ENCODE measurements around the gene CWH43. TPM values are rescaled to one million over a fixed set of nuclear protein-coding genes. Genes with fewer than 3 reads are reported as not detected.

CWH43 gene
- total and polyA plus RNA-seq, 10 of the 15 experiments (the other 5 are each of a cell fraction or from before 2014, with no cell fraction given): not detected

- TF ChIP-seq, protein P1, sequence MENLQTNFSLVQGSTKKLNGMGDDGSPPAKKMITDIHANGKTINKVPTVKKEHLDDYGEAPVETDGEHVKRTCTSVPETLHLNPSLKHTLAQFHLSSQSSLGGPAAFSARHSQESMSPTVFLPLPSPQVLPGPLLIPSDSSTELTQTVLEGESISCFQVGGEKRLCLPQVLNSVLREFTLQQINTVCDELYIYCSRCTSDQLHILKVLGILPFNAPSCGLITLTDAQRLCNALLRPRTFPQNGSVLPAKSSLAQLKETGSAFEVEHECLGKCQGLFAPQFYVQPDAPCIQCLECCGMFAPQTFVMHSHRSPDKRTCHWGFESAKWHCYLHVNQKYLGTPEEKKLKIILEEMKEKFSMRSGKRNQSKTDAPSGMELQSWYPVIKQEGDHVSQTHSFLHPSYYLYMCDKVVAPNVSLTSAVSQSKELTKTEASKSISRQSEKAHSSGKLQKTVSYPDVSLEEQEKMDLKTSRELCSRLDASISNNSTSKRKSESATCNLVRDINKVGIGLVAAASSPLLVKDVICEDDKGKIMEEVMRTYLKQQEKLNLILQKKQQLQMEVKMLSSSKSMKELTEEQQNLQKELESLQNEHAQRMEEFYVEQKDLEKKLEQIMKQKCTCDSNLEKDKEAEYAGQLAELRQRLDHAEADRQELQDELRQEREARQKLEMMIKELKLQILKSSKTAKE (IDR thresholded peaks at IDR 0.05; ENCODE audit: low read depth, poor library complexity, severe bottlenecking): no peak
- TF ChIP-seq PAX8 (IDR thresholded peaks at IDR 0.05) (no peak), MYC (IDR thresholded peaks at IDR 0.05; ENCODE audit: insufficient read depth, insufficient read length, insufficient replicate concordance, low read length, severe bottlenecking) (no peak), USF2 (IDR thresholded peaks at IDR 0.05; ENCODE audit: borderline replicate concordance, low read depth, low read length) (no peak)
Observed at GRCh38 chr4:48963042-48963679, 22.9 kb upstream of the CWH43 start (continued).

DNA sequence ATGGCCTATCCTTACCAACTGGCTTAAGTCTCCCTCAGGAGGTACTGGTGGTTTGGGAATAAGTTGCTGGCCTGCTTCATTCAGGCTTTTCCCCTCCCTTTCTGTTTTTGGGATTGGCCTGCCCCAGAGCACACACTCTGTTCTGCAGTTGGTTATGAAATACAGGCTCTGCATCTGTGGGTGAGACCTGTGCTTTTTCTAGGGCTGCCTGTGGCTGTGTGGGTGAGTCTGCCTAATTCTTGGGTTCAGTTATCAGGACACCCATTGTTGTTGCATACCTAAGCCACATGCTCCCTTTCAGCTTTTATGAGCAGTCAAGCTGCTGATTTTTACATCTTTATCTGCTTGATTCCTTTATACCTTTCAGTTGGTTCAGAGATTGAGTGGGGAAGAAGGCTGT is 19.0 kb upstream of the CWH43 start:
- no TSS peak for BruUV-seq (replicated peaks)
- in situ Hi-C loops (cut with MboI) (no loop called here), intact Hi-C loops (cut with micrococcal nuclease; ENCODE audit: unreplicated experiment) (no loop called here)
- H3K4me1 ChIP-seq (ENCODE audit: control insufficient read depth, insufficient read depth, low read length): no peaks in the 10 kb centered on the region
- no peak overlapping the region for H3K27ac ChIP-seq (ENCODE audit: control insufficient read depth, insufficient read depth)
- FAIRE-seq: no peak
- no peaks in the 10 kb centered on the region for H3K9me3 ChIP-seq (replicated peaks; ENCODE audit: control insufficient read depth, insufficient read depth, low read length)
- ChIA-PET RAD21 (ENCODE audit: unreplicated experiment) (no interaction called here), CTCF (no interaction called here), POLR2A (no interaction called here), SMC1A (ENCODE audit: uncharacterized antibody, unreplicated experiment) (no interaction called here)
- no peak overlapping the region for H3K4me3 ChIP-seq
- no peak for DNase-seq (ENCODE audit: low read depth, low spot score)
- H2AFZ ChIP-seq (ENCODE audit: control insufficient read depth, low read depth, low read length): no peak overlapping the region
- TF ChIP-seq ZNF217 (IDR thresholded peaks at IDR 0.05) (no peak), ZNF207 (IDR thresholded peaks at IDR 0.05; ENCODE audit: borderline replicate concordance) (no peak), NR2C1 (IDR thresholded peaks at IDR 0.05) (no peak), ZNF384 (IDR thresholded peaks at IDR 0.05; ENCODE audit: borderline replicate concordance, low read depth, low read length) (no peak), WRNIP1 (IDR thresholded peaks at IDR 0.05; ENCODE audit: borderline replicate concordance, low read depth, low read length) (no peak), ZZZ3 (IDR thresholded peaks at IDR 0.05; ENCODE audit: control insufficient read depth, insufficient read length, low read depth) (no peak), MLLT1 (IDR thresholded peaks at IDR 0.05) (no peak)
- TF ChIP-seq, protein P2, sequence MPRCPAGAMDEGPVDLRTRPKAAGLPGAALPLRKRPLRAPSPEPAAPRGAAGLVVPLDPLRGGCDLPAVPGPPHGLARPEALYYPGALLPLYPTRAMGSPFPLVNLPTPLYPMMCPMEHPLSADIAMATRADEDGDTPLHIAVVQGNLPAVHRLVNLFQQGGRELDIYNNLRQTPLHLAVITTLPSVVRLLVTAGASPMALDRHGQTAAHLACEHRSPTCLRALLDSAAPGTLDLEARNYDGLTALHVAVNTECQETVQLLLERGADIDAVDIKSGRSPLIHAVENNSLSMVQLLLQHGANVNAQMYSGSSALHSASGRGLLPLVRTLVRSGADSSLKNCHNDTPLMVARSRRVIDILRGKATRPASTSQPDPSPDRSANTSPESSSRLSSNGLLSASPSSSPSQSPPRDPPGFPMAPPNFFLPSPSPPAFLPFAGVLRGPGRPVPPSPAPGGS (IDR thresholded peaks at IDR 0.05; ENCODE audit: borderline replicate concordance, insufficient read depth, low read depth, low read length, poor library complexity, severe bottlenecking): no peak
- ATAC-seq: no peak
- H4K20me1 ChIP-seq (ENCODE audit: control insufficient read depth, insufficient read depth): no peaks in the 10 kb centered on the region
- H3K27me3 ChIP-seq (replicated peaks in 1 of 2; ENCODE audit: control insufficient read depth in 2 of 2, insufficient read depth in 2 of 2, low read length in 1 of 2): no peaks in the 10 kb centered on the region; a peak in 1 of 4 replicates
- H3K36me3 ChIP-seq (ENCODE audit: control insufficient read depth in 2 of 2, insufficient read depth in 2 of 2, low read length in 1 of 2): no peaks in the 10 kb centered on the region
- no peak overlapping the region for H3K9ac ChIP-seq (ENCODE audit: control insufficient read depth, insufficient read depth, low read length)
- no peak overlapping the region for H3K4me2 ChIP-seq (ENCODE audit: control insufficient read depth, insufficient read depth)
- no peaks in the 10 kb centered on the region for H3K79me2 ChIP-seq (ENCODE audit: control insufficient read depth, insufficient read depth, low read length)

All from GM12878 (cell line).